HAP-1 (cell line): ENCODE measurements around the gene SCUBE1.
A peak's percentile ranks its signal among the peaks of the same experiment; 100 is the strongest.

Experiments
- DNase-seq, 2 experiments: peaks; one replicate each; pipeline ENCODE4 v3.0.0-alpha.2; 2016 to 2020; ENCODE audit warnings: low spot score in 2 of 2
- H3K27me3 ChIP-seq: fragments of 250-450 bp; sonication (Bioruptor Pico); 2 replicates; pipeline ENCODE4 v1.5.1; 2020; ENCODE audit warnings: low read depth, mild to moderate bottlenecking, moderate library complexity
- H3K36me3 ChIP-seq: fragments of 250-450 bp; sonication (Bioruptor Pico); replicated peaks from 2 replicates; pipeline ENCODE4 v1.5.1; 2020; ENCODE audit warnings: mild to moderate bottlenecking
- H3K4me1 ChIP-seq: fragments of 250-450 bp; sonication (Bioruptor Pico); 2 replicates; pipeline ENCODE4 v1.5.1; 2020; ENCODE audit warnings: mild to moderate bottlenecking
- H3K4me3 ChIP-seq: fragments of 250-450 bp; sonication (Bioruptor Pico); 2 replicates; pipeline ENCODE4 v1.5.1; 2020; ENCODE audit warnings: mild to moderate bottlenecking, moderate library complexity
- H3K9me3 ChIP-seq: fragments of 250-450 bp; sonication (Bioruptor Pico); 2 replicates; pipeline ENCODE4 v1.5.1; 2020; ENCODE audit warnings: mild to moderate bottlenecking, moderate library complexity
- in situ Hi-C: fragments of 300-500 bp; cut with MboI; formaldehyde crosslinking; loops from 3 replicates; pipeline ENCODE4 v1.14.3; 2020; ENCODE audit warnings: low sequenced_read_pairs, inconsistent platforms, mixed read lengths

Gene SCUBE1

DNA sequence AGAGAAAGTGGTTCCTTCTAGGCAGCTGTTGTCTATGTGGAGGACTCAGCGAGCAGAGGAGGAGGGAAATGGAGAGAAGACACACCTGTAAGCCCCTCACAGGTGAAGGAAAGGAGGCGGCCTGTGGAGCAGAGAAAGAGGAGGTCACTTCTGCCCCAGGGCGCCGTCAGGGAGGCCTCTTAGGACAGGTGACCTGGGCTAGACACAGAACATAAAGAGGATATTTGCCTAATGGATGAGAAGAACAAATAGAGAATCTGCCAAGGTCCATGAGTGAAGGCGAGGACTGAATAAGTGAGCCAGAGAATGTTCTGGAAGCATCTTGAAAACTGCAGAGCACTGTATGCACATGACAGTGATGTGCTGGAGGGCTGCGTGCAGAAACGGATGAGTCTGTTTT is 2.2 kb upstream of the SCUBE1 start:
- Histone ChIP-seq H3K27me3 (peaks cover 13% of the 10 kb centered on the region), H3K4me1 (no peaks in the 10 kb centered on the region), H3K4me3 (no peak overlapping the region), H3K36me3 (no peaks in the 10 kb centered on the region), H3K9me3 (no peaks in the 10 kb centered on the region)
- in situ Hi-C loops, result loop anchor here (5.0 kb wide), 1 partner anchor 68 kb away; no protein-coding TSS in a partner anchor
- no peak for DNase-seq

DNA sequence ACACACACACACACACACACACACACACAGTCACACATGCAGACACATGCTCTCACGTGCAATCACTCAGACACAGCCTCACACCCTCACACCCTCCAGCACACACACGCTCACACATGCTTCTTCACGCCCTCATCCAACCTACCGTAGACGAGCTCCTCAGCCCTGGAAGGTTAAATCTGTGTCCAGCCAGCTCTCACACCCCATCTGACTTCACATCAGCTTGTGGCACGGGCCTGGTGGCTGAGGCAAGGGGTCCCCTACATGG is 1.3 kb upstream of the SCUBE1 start:
- in situ Hi-C loops, result no loop called here
- Histone ChIP-seq H3K9me3 (no peaks in the 10 kb centered on the region), H3K4me3 (no peak overlapping the region), H3K36me3 (no peaks in the 10 kb centered on the region), H3K4me1 (no peaks in the 10 kb centered on the region), H3K27me3 (peaks cover 13% of the 10 kb centered on the region)
- DNase-seq, result no peak

DNA sequence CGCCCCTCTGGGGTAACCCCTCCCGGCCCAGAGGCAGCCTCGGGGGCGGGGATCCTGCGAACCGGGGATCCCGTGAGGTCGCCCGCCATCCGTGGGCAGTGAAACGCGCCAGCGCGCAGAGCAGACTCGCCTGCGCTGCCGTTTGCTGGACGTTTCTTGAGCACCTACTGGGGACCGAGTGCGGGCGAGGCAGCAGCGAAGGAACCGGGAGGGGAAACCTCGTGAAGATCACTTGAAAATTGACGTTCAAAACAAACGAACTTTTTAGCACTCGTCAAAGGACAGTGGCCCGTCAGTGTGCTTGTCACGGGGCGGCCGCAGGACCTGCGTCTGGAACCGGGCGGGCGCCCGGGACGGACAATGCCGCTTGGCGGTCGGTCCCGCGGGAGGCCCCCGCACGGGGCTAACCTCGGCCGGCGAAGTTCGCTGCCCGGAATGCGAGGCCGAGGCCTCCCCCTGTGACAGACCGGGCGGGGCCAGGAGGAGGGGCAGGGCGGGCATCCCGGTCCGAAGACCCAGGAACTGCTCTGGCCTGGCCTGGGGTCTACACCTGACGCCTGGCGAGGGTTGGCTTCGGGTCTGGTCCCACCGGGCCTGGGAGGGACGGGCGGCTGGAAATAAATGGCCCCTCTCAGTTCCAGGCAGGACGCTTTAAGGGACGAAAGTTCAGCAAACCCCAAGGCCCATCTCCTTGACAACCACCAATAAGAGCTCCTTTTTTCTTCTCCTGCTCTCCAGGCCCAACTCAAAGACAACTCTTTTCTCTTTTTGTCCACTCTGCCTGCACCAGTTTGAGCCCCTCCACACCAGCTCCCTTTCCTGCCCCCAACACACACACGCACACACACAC is 723 bp upstream of the SCUBE1 start:
- peaks cover 13% of the 10 kb centered on the region for H3K27me3 ChIP-seq
- H3K4me1 ChIP-seq, result no peaks in the 10 kb centered on the region
- DNase-seq, result no peak
- H3K9me3 ChIP-seq, result no peaks in the 10 kb centered on the region
- no peaks in the 10 kb centered on the region for H3K36me3 ChIP-seq
- H3K4me3 ChIP-seq, result no peak overlapping the region
- in situ Hi-C loops, result no loop called here

DNA sequence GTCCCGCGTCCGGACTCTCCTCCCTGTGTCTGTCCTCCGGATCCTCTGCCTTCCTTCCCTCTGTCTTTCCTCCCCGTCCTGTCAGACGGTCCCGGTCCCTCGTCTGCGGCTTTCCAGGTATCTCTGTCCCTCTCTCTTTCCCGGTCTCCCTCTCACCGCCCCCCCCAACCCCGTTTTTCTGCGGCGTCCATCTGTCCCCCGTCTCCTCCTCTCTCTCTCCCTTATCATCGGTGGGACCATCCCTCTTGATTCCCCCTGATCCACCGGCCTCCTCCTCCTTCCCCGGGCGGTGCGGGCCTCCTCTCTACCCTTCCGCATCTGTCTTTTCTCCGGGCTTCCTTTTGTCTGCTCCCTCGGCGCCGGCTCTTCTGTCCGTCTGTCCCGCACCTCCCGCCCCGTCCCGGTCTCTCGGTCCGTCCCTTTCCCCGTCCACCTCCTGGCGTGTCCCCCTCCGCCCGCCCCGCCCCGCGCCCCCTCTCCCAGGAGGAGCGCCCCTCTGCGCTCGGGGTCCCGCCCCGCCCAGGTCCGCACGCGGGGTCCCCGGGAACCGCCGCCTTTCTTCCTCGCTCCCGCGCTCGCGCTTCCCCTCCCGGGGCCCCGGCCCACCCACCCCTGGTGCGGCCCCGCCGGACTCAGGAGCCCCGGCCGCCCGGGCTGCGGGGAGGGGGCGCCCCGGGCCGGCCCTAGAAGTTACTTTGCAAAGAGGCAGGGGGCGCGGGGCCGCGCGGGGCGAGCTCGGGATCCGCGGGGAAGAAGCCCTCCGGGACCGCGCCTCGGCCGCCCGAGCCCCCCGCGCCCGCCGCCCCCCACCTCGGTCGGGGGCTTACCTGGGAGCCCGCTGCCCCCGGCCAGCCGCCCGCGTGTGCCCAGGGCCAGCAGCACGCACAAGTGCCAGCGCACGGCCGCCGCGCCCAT is 568 bp downstream of the SCUBE1 start:
- Histone ChIP-seq H3K9me3 (no peaks in the 10 kb centered on the region), H3K4me1 (no peaks in the 10 kb centered on the region), H3K4me3 (peak overlapping the region; percentile 16), H3K36me3 (no peaks in the 10 kb centered on the region), H3K27me3 (peaks cover 13% of the 10 kb centered on the region)
- DNase-seq, result peak in 1 of 2 experiments; percentile 23
- in situ Hi-C loops, result no loop called here

DNA sequence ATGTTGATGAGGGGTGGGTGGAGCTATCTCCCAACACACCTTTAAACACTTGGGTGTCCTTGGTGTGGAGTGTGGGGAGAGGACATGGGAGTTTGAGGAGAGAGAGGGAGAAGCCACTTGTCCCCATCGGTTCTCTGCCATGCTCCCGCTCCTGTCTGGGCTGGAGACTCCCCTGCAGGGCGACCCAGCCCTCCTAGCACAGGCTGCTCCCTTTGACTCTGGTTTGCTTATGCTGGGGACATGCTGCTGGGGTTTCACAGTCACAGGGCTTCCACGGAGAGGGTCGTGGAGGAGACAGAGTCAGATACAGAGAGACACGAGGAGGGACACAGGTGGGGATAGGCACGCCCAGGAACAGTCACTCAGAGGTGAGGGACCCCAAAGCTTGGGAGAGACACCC is 1.6 kb downstream of the SCUBE1 start:
- in situ Hi-C loops, result no loop called here

DNA sequence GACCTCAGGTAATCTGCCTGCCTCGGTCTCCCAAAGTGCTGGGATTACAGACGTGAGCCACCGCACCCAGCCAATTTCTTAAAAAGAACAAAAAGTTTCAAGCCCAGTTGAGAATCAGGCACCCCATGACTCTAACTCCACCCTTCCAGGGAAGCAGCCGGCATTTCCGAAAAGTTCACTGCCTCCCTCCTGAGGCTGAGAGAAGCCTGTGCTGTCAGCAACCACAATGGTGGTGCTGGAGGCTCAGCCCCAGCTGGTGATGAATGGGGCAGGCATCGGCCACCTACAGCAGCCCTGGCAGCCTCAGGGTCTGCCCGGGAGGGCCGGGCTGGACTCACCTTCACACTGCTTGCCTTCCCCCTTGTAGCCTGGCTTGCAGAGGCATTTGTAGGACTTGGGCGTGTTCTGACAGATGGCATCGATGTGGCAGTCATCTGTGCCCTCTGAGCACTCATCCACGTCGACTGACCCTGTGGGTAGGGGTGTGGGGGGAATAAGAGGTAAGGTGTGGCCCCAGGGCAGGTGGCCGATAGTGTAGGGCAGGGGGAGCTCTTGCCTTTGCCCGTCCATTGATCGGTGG is 4.3 kb downstream of the SCUBE1 start:
- Histone ChIP-seq H3K36me3 (no peaks in the 10 kb centered on the region), H3K4me3 (no peak overlapping the region), H3K9me3 (no peaks in the 10 kb centered on the region), H3K27me3 (peaks cover 13% of the 10 kb centered on the region), H3K4me1 (no peaks in the 10 kb centered on the region)
- in situ Hi-C loops, result no loop called here
- no peak for DNase-seq

More for the DNA sequence above, 1.6 kb downstream of the SCUBE1 start:
- H3K36me3 ChIP-seq, result no peaks in the 10 kb centered on the region
- H3K27me3 ChIP-seq, result peaks cover 13% of the 10 kb centered on the region
- no peak for DNase-seq
- no peaks in the 10 kb centered on the region for H3K9me3 ChIP-seq
- no peaks in the 10 kb centered on the region for H3K4me1 ChIP-seq
- no peak overlapping the region for H3K4me3 ChIP-seq

DNA sequence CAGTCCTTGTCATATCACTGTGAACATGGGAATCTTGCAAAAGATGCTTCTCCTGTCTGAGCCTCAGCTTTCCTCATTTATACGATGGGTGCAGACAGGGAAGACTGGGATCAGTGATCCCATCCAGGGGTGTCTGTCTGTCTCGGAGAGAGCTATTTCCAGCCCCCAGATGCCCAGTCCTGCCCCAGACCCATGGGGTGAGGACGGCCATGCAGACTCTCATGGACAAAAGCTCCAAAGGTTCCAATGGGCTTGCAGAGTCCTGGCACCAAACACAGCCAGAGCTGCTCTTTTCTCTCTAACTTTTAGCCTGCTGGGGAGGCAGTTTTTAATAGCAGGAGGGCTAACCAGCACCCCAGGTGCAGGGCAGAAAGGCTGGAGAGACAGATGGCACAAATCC is 5.2 kb downstream of the SCUBE1 start:
- H3K4me3 ChIP-seq, result no peak overlapping the region
- DNase-seq, result no peak
- in situ Hi-C loops, result no loop called here
- H3K9me3 ChIP-seq, result no peaks in the 10 kb centered on the region
- no peaks in the 10 kb centered on the region for H3K36me3 ChIP-seq
- H3K27me3 ChIP-seq, result peaks cover 13% of the 10 kb centered on the region
- H3K4me1 ChIP-seq, result no peaks in the 10 kb centered on the region

DNA sequence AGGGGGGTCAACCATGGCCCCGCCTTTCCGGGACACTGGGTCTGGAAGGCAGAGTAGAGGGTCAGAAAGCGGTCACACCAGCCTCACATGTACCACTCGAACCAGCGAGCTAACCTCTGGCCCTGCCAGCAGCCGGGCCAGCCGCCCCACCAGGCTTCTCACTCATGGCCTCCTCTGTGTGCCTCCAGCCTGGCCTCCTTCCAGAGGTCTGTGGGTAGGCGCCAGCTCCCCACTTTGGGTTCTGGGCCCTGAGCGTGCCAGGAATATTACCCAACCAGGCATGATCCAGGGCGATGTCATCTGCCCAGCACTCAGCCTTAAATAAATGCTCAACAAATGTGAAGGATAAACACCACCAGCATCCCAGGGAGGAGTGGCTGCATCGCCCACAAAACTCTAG is 5.8 kb downstream of the SCUBE1 start:
- Histone ChIP-seq H3K4me3 (no peak overlapping the region), H3K9me3 (no peaks in the 10 kb centered on the region), H3K4me1 (no peaks in the 10 kb centered on the region), H3K27me3 (peaks cover 11% of the 10 kb centered on the region), H3K36me3 (no peaks in the 10 kb centered on the region)
- in situ Hi-C loops, result no loop called here
- DNase-seq, result no peak

DNA sequence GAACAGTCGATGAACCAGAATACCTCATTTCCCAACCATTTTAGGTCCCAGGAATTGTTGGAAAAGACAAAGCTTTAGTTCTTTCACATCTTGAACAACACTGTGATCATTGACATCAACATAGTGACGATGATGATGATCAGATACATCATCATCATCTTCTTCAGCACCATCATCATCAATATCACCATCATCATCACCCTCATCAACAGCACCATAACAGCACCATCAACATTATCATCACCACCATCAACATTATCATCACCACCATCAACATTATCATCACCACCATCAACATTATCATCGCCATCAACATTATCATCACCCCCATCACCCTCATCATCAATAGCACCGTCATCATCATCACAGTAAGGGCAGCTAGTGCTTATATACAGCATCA is 8.8 kb downstream of the SCUBE1 start:
- in situ Hi-C loops, result no loop called here

DNA sequence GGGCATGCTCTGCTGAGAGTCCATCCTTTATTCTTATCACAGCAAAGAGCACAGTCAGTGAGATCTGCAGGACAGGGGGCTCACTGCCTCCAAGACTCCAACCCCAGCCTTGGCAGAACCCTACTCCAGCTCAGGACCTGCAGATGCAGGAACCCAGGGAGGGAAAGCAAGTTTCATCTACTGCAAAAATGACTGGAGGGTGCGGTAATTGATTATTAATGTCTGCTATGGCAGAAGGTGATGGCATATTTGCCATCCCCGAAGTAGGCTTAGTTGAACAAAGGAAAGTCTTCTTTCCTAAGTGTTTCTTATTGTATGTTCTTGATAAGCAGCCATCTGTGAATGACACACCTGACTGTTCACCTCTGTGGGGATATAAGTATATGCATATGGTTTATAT is 9.2 kb downstream of the SCUBE1 start:
- Histone ChIP-seq H3K9me3 (no peaks in the 10 kb centered on the region), H3K4me3 (no peak overlapping the region), H3K4me1 (no peaks in the 10 kb centered on the region), H3K27me3 (no peaks in the 10 kb centered on the region; the same call in 1 of the 2 replicates), H3K36me3 (no peaks in the 10 kb centered on the region)
- DNase-seq, result no peak
- in situ Hi-C loops, result no loop called here

More for the DNA sequence above, 8.8 kb downstream of the SCUBE1 start:
- H3K4me3 ChIP-seq, result no peak overlapping the region
- no peak for DNase-seq
- H3K9me3 ChIP-seq, result no peaks in the 10 kb centered on the region
- H3K27me3 ChIP-seq, result no peaks in the 10 kb centered on the region; the same call in 1 of the 2 replicates
- no peaks in the 10 kb centered on the region for H3K4me1 ChIP-seq
- H3K36me3 ChIP-seq, result no peaks in the 10 kb centered on the region

DNA sequence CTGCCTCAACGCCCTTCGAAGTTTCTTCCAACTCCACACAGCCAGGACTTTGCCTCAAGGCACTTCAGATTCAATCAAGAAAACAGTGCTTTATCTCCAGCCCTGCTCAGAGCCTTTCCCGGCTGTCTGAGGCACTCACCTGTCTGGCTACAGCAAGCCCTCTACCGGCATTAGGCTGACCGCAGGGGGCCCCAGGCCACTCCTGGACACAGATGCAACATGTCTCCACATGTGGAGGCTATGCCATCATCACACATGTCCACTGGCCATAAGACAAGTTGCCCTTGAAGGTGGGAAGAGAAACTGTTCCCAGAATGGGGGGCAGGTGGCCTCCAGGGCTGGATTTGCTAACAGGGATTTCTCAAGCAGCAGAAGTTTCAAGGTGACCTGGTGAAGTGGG is 10.0 kb downstream of the SCUBE1 start:
- in situ Hi-C loops, result no loop called here
- DNase-seq, result no peak
- Histone ChIP-seq H3K9me3 (no peaks in the 10 kb centered on the region), H3K36me3 (no peaks in the 10 kb centered on the region), H3K27me3 (no peaks in the 10 kb centered on the region; the same call in 1 of the 2 replicates), H3K4me3 (no peak overlapping the region), H3K4me1 (no peaks in the 10 kb centered on the region)

DNA sequence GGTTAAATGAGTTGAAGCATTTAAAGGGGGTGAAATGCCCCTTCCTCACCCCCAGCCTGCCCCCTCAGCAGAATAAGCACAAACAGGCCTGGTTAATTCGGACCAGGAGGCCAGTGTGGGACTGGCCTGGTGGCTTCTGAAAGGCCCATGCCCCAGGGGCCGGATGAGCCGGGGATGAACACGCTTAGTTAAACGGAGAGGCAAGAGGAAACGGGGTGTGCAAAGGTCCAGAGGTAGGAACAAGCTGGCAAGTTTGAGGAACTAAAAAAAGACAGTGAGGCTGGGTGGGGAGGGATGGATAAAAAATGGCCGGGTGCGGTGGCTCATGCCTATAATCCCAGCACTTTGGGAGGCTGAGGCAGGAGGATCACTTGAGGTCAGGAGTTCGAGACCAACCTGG is 11.5 kb downstream of the SCUBE1 start:
- no peak overlapping the region for H3K4me3 ChIP-seq
- H3K36me3 ChIP-seq, result no peaks in the 10 kb centered on the region
- no peak for DNase-seq
- no peaks in the 10 kb centered on the region; the same call in 1 of the 2 replicates for H3K27me3 ChIP-seq
- no peaks in the 10 kb centered on the region for H3K9me3 ChIP-seq
- in situ Hi-C loops, result no loop called here
- H3K4me1 ChIP-seq, result no peaks in the 10 kb centered on the region

DNA sequence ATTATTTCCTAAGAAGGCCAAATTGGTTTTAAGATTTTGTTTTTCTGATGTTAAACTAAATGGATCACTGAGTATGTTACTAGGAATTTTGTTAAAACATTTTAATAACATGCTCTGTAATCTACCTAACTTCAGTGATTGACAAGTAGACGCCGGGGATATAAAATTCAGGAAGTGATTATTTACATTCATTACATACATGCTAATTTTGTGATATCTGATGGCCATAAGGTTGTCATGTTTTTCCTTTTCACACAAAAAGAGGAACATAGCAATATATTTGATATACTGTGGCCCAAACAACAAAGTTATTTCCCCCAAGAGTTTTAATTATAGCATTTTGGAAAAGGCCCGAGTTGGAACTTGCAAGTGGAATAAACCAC is 12.1 kb downstream of the SCUBE1 start:
- no peak for DNase-seq
- no peak overlapping the region for H3K4me3 ChIP-seq
- H3K9me3 ChIP-seq, result no peaks in the 10 kb centered on the region
- no peaks in the 10 kb centered on the region for H3K36me3 ChIP-seq
- no peaks in the 10 kb centered on the region; the same call in 1 of the 2 replicates for H3K27me3 ChIP-seq
- in situ Hi-C loops, result no loop called here
- H3K4me1 ChIP-seq, result no peaks in the 10 kb centered on the region
